HepG2 (cell line): ENCODE measurements around the gene PHC1. TPM values are rescaled to one million over a fixed set of nuclear protein-coding genes. Genes with fewer than 3 reads are reported as not detected.

ENCODE experiments used
- ATAC-seq: fragments of 200-7000 bp; cut with Tn5 transposase; 3 replicates; pipeline ENCODE4 v1.9.1; 2020; ENCODE audit warnings: mild to moderate bottlenecking, moderate library complexity
- BruUV-seq: library from RNA; stranded (reverse); fragments of 400-500 nt; replicated peaks from 2 replicates; lab custom pipeline; 2021; lab: Mats Ljungman, UMichigan
- CTCF ChIA-PET: fragments of 300-600 bp; formaldehyde crosslinking; extraction: SDS; loops from one replicate; lab custom pipeline; 2021; ENCODE audit warnings: low total read pairs, inconsistent platforms, low intra/inter-chr PET ratio; lab: Yijun Ruan, JAX
- POLR2A ChIA-PET: fragments of 350-600 bp; sonication (Branson Sonifier 250); formaldehyde crosslinking; loops from one replicate; lab custom pipeline; 2020; ENCODE audit warnings: antibody characterized with exemption, inconsistent platforms; lab: Yijun Ruan, JAX
- DNase-seq: peaks from one replicate; pipeline ENCODE4 v3.0.0-alpha.2; 2015; ENCODE audit warnings: low spot score
- FAIRE-seq: peaks from 3 replicates; lab custom pipeline; 2011; peaks lifted over from hg19 to GRCh38; lab: Jason Lieb, UNC
- H2AFZ ChIP-seq: one replicate; pipeline ENCODE4 v1.6.1; 2011; ENCODE audit warnings: low read length, inconsistent platforms
- H3K27ac ChIP-seq: fragments of 300-600 bp; 3 replicates; pipeline ENCODE4 v1.8.0; 2011; ENCODE audit warnings: mixed run types, mild to moderate bottlenecking, mixed read lengths, low read length, inconsistent platforms; ENCODE audit not compliant: insufficient read depth; ENCODE audit errors: extremely low read length
- H3K27me3 ChIP-seq, 2 experiments: fragments of 200-600 bp in 1 of 2; 2 replicates in 1 of 2; 3 replicates in 1 of 2; pipeline versions ENCODE4 v1.6.0 to v1.8.0; 2011; ENCODE audit warnings: low read length in 2 of 2, mild to moderate bottlenecking in 2 of 2, moderate library complexity in 2 of 2, inconsistent platforms in 1 of 2; ENCODE audit not compliant: insufficient read depth in 2 of 2, control insufficient read depth in 1 of 2
- H3K36me3 ChIP-seq, 2 experiments: fragments of 200-600 bp in 1 of 2; replicated peaks in 1 of 2; 2 replicates in 1 of 2; 3 replicates in 1 of 2; pipeline versions ENCODE4 v1.5.1 to v1.8.0; 2011; ENCODE audit warnings: low read length in 2 of 2, inconsistent platforms in 1 of 2; ENCODE audit not compliant: insufficient read depth in 2 of 2, control insufficient read depth in 1 of 2
- H3K4me1 ChIP-seq: 2 replicates; pipeline ENCODE4 v1.5.1; 2012; ENCODE audit warnings: low read length, inconsistent platforms; ENCODE audit not compliant: insufficient read depth
- H3K4me2 ChIP-seq: 2 replicates; pipeline ENCODE4 v1.6.0; 2011; ENCODE audit warnings: low read depth, low read length, inconsistent platforms
- H3K4me3 ChIP-seq, 3 experiments: fragments of 200-600 bp in 1 of 3; sonication (generic), shearing (Covaris generic) in 1 of 3; replicated peaks in 1 of 3; 2 replicates each; pipeline ENCODE4 v1.5.1; 2011 to 2016; ENCODE audit warnings: low read length in 3 of 3, inconsistent platforms in 2 of 3, low read depth in 2 of 3, mild to moderate bottlenecking in 2 of 3, control low read depth in 1 of 3, mixed read lengths in 1 of 3; ENCODE audit not compliant: insufficient read depth in 1 of 3
- H3K79me2 ChIP-seq: one replicate; pipeline ENCODE4 v1.6.1; 2011; ENCODE audit warnings: low read length, inconsistent platforms; ENCODE audit not compliant: insufficient read depth
- H3K9ac ChIP-seq: 2 replicates; pipeline ENCODE4 v1.6.0; 2011; ENCODE audit warnings: mild to moderate bottlenecking, low read depth, low read length, inconsistent platforms; ENCODE audit not compliant: insufficient read depth
- H3K9me3 ChIP-seq: 2 replicates; pipeline ENCODE4 v1.5.1; 2012; ENCODE audit warnings: mild to moderate bottlenecking, low read length
- H4K20me1 ChIP-seq: 2 replicates; pipeline ENCODE4 v1.6.0; 2011; ENCODE audit warnings: inconsistent platforms, mild to moderate bottlenecking, low read length, moderate library complexity; ENCODE audit not compliant: insufficient read depth
- AGO1 ChIP-seq: fragments of 200-400 bp; formaldehyde crosslinking; IDR thresholded peaks from 2 replicates; pipeline ENCODE4 v1.6.1; 2017; ENCODE audit warnings: mild to moderate bottlenecking, low read depth, low read length, moderate library complexity; ENCODE audit not compliant: poor library complexity, severe bottlenecking
- ARID5B ChIP-seq: IDR thresholded peaks from 2 replicates; pipeline ENCODE4 v1.4.0; 2020; ENCODE audit warnings: mild to moderate bottlenecking, missing genetic modification reagents
- BRCA1 ChIP-seq: sonication (generic); formaldehyde crosslinking; IDR thresholded peaks from 2 replicates; pipeline ENCODE4 v1.4.0; 2020; ENCODE audit warnings: missing genetic modification reagents
- CC2D1A ChIP-seq: sonication (generic); formaldehyde crosslinking; IDR thresholded peaks from 2 replicates; pipeline ENCODE4 v1.8.1; 2023; ENCODE audit warnings: mild to moderate bottlenecking, missing genetic modification reagents
- ETV6 ChIP-seq: sonication (generic); formaldehyde crosslinking; conservative IDR thresholded peaks from 2 replicates; pipeline ENCODE4 v1.4.0; 2020; ENCODE audit warnings: missing genetic modification reagents
- FOXP1 ChIP-seq, 2 experiments: fragments of 450-650 bp in 1 of 2; IDR thresholded peaks; 2 replicates each; pipeline ENCODE4 v1.6.1; 2017 to 2018; ENCODE audit warnings: antibody characterized with exemption in 1 of 2
- GLMP ChIP-seq: sonication (generic); formaldehyde crosslinking; IDR thresholded peaks from 2 replicates; pipeline ENCODE4 v1.9.0; 2021; ENCODE audit warnings: missing genetic modification reagents, mild to moderate bottlenecking, borderline replicate concordance
- ISL2 ChIP-seq: sonication (generic); formaldehyde crosslinking; IDR thresholded peaks from 2 replicates; pipeline ENCODE4 v1.5.0; 2020; ENCODE audit warnings: missing genetic modification reagents
- KLF6 ChIP-seq: IDR thresholded peaks from 2 replicates; pipeline ENCODE4 v1.8.0; 2016; ENCODE audit warnings: missing biosample characterization, missing genetic modification reagents
- PPARG ChIP-seq: conservative IDR thresholded peaks from 2 replicates; pipeline ENCODE4 v1.6.1; 2016; ENCODE audit warnings: missing biosample characterization, missing genetic modification reagents
- REXO4 ChIP-seq: sonication (generic); formaldehyde crosslinking; IDR thresholded peaks from 2 replicates; pipeline ENCODE4 v1.8.0; 2022; ENCODE audit warnings: missing genetic modification reagents, mild to moderate bottlenecking, borderline replicate concordance
- SRSF1 ChIP-seq: fragments of 200-400 bp; formaldehyde crosslinking; optimal IDR thresholded peaks from 2 replicates; pipeline ENCODE3; 2017; ENCODE audit warnings: mild to moderate bottlenecking, low read depth, low read length, moderate library complexity
- THAP11 ChIP-seq: IDR thresholded peaks from 2 replicates; pipeline ENCODE4 v1.6.1; 2016; ENCODE audit warnings: missing biosample characterization, missing genetic modification reagents
- ZNF280B ChIP-seq: sonication (generic); formaldehyde crosslinking; IDR thresholded peaks from 2 replicates; pipeline ENCODE4 v1.5.0; 2020; ENCODE audit warnings: missing genetic modification reagents, mild to moderate bottlenecking, borderline replicate concordance
- ZNF382 ChIP-seq: sonication (generic); formaldehyde crosslinking; IDR thresholded peaks from 2 replicates; pipeline ENCODE4 v1.5.0; 2020; ENCODE audit warnings: missing genetic modification reagents, mild to moderate bottlenecking, borderline replicate concordance
- ZNF577 ChIP-seq: sonication (generic); formaldehyde crosslinking; IDR thresholded peaks from 2 replicates; pipeline ENCODE4 v1.4.0; 2020; ENCODE audit warnings: mild to moderate bottlenecking, low read depth, missing genetic modification reagents, borderline replicate concordance
- ZNF720 ChIP-seq: sonication (generic); formaldehyde crosslinking; IDR thresholded peaks from 2 replicates; pipeline ENCODE4 v1.4.0; 2020; ENCODE audit warnings: missing genetic modification reagents
- ZSCAN5A ChIP-seq: sonication (generic); formaldehyde crosslinking; IDR thresholded peaks from 2 replicates; pipeline ENCODE4 v1.8.0; 2022; ENCODE audit warnings: mild to moderate bottlenecking, missing genetic modification reagents, borderline replicate concordance
- WGBS: methylation state at CpG from one replicate; pipeline ENCODE4 v1.1.6; 2017; ENCODE audit warnings: low lambda C conversion rate; 5-methylcytosine and 5-hydroxymethylcytosine counted together
- in situ Hi-C: cut with HindIII; loops from 2 replicates; pipeline ENCODE4 v1.10.0; 2017; ENCODE audit warnings: low pct_unique_long_range_greater_than_20kb; ENCODE audit not compliant: extremely low pct_ligation_motif_present
- intact Hi-C: fragments of 100-400 bp; cut with micrococcal nuclease; formaldehyde crosslinking; loops from one replicate; pipeline ENCODE4 v1.10.0; 2022; ENCODE audit not compliant: unreplicated experiment
- polyA plus RNA-seq, 8 experiments: library from polyadenylated mRNA; depleted of rRNA in 3 of 8; stranded (reverse) in 7 of 8; unstranded in 1 of 8; fragments of >200 nt; fragmentation: Illumina TruSeq in 4 of 8; extraction: Trizol in 4 of 8; gene quantifications; 2 replicates each; pipeline versions ENCODE4 v1.2.1 to v1.2.3, GENCODE V29; 2011 to 2016; ENCODE audit warnings: low read depth in 4 of 8, missing spikeins in 1 of 8, mixed read lengths in 1 of 8; ENCODE audit not compliant: insufficient read depth in 1 of 8
- total RNA-seq, 5 experiments: library from RNA; depleted of rRNA; stranded (reverse); fragments of >200 nt; fragmentation: Illumina TruSeq; extraction: Trizol; gene quantifications; 2 replicates each; pipeline ENCODE4 v1.2.3, GENCODE V29; 2016; ENCODE audit warnings: low read depth in 1 of 5

The PHC1 gene
- total and polyA plus RNA-seq, 2 of the 13 experiments (the other 11 are each of a cell fraction or from before 2014, with no cell fraction given), result 9.4 to 35.0 TPM

- H3K79me2 ChIP-seq, result no peaks in the 10 kb centered on the region
- peaks cover 3 to 12% of the 10 kb centered on the region in 2 experiments; a peak in 3 of 5 replicates for H3K27me3 ChIP-seq
- POLR2A ChIA-PET, result no interaction called here
- WGBS, result 2% methylated on average over 6 of the region's 6 CpGs
- no TSS peak for BruUV-seq
- CTCF ChIA-PET, result no interaction called here
- DNase-seq (no peak), ATAC-seq (no peak), FAIRE-seq (no peak)
- no peak overlapping the region for H3K27ac ChIP-seq
- H3K4me3 ChIP-seq, result no peak overlapping the region
- no peaks in the 10 kb centered on the region for H3K4me1 ChIP-seq
- H4K20me1 ChIP-seq, result no peaks in the 10 kb centered on the region
- H3K9ac ChIP-seq, result no peak overlapping the region
- intact Hi-C loops, result no loop called here
- H3K36me3 ChIP-seq, result no peaks in the 10 kb centered on the region
- H2AFZ ChIP-seq, result no peak overlapping the region
- H3K4me2 ChIP-seq, result no peak overlapping the region
- in situ Hi-C loops, result no loop called here
- H3K9me3 ChIP-seq, result no peaks in the 10 kb centered on the region
- TF ChIP-seq ZNF577, result no peak
- TF ChIP-seq ISL2 (CRISPR knock-in tag), result no peak
- TF ChIP-seq ZNF720 (CRISPR knock-in tag), result no peak
- no peak for TF ChIP-seq ETV6 (CRISPR knock-in tag)
- TF ChIP-seq THAP11 (CRISPR knock-in tag), result no peak
- TF ChIP-seq REXO4, result no peak
- no peak for TF ChIP-seq BRCA1 (CRISPR knock-in tag)
- no peak for TF ChIP-seq FOXP1 (IDR thresholded peaks at IDR 0.05)
- TF ChIP-seq FOXP1 (CRISPR knock-in tag; IDR thresholded peaks at IDR 0.05), result no peak
- TF ChIP-seq ZNF280B (CRISPR knock-in tag), result no peak
- TF ChIP-seq GLMP (CRISPR knock-in tag), result no peak
- TF ChIP-seq ZNF382 (CRISPR knock-in tag), result no peak
- no peak for TF ChIP-seq PPARG (CRISPR knock-in tag)
- TF ChIP-seq KLF6 (CRISPR knock-in tag), result no peak
- no peak for TF ChIP-seq SRSF1
- TF ChIP-seq CC2D1A, result no peak
- no peak for TF ChIP-seq AGO1
- TF ChIP-seq ARID5B (CRISPR knock-in tag), result no peak
- TF ChIP-seq ZSCAN5A, result no peak
Observed at GRCh38 chr12:8867786-8868185, 46.5 kb upstream of the PHC1 start.
